ENCODE measurements around the gene MSANTD2.

Gene MSANTD2

DNA sequence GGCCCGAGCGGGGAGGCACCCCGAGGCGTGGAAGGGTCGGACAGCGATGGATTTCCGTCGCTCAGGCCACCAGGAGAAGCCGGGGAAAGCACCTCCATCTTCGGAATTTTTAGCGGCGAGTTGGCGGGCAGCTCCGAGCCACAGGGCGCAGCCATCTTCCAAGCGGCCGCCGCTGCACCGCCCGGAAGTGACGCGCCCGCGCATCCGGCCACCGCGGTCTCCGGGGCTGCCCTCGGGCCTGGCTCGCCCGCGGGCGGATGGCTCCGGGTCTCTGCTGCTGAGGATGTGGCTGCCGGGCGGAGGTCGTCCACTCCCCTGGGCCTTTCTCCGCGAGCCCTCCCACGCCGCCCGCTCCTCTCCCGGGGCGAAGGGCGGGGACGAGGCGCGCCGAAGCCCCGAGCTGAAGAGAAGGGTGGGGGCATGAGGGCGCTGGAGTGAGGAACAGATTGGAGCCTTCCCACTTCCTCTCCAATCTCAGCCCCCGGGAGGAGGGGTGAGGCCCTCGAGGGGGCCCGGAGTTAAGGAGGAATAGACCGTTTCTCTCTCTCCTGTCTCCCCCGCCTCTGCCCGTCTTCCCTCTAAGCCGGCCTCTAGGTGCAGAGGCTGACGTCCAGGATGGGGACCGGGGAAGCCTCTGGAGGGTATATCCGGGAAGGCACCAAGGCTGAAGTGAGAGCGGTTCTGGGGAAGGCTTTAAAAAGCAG, at the start of gene MSANTD2:
MSANTD2 (minus strand) TSS at position 181 of the 704 bp plus-strand sequence; CDS start at position 155, 26 bp downstream.
- Histone ChIP-seq H3K9me3 (ENCODE audit: severe bottlenecking) (no peaks in the 10 kb centered on the region), H3K27me3 (ENCODE audit: insufficient read depth, low read depth, severe bottlenecking) (no peaks in the 10 kb centered on the region), H3K36me3 (peaks cover 3% of the 10 kb centered on the region), H3K4me3 (ENCODE audit: low read depth, low read length) (peak within 1 kb of the TSS; percentile 91), H3K27ac (peak within 1 kb of the TSS; percentile 99)
- TF ChIP-seq, protein P1, sequence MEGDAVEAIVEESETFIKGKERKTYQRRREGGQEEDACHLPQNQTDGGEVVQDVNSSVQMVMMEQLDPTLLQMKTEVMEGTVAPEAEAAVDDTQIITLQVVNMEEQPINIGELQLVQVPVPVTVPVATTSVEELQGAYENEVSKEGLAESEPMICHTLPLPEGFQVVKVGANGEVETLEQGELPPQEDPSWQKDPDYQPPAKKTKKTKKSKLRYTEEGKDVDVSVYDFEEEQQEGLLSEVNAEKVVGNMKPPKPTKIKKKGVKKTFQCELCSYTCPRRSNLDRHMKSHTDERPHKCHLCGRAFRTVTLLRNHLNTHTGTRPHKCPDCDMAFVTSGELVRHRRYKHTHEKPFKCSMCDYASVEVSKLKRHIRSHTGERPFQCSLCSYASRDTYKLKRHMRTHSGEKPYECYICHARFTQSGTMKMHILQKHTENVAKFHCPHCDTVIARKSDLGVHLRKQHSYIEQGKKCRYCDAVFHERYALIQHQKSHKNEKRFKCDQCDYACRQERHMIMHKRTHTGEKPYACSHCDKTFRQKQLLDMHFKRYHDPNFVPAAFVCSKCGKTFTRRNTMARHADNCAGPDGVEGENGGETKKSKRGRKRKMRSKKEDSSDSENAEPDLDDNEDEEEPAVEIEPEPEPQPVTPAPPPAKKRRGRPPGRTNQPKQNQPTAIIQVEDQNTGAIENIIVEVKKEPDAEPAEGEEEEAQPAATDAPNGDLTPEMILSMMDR (IDR thresholded peaks at IDR 0.05; ENCODE audit: low read depth, low read length): 0 out of 2 replicates have a peak, but pooled peaks have one; percentile 6
- peak; percentile 90 for DNase-seq

DNA sequence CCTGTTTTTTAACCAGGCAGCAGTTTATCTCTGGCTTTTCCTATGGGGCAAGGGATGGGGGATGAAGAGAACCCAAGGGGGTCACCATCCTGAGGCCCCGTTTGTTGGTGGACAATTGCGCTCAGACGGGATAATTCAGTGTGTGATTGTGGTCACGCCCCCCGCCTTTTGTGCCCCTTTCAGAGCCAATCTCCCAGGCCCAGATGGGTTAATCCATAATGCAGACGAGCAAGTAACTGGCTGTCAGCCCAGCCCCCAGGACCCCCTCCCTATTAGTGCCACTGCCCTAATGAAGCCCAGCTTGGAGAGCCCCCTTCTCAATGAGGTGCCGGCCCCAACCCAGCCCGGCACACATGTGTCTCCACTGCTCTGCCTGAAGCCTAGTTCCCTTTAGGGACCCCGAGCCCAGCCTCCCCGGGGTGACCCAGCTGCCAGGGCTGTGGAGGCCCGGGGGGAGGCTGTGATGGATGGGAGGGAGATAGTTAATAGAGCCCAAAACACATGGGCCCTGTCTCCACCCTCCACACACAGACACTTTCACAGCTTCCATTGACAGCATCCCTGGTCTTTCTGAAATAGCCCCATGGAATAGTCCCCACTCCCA, 46.0 kb upstream of the MSANTD2 start:
- no peak for DNase-seq
- Histone ChIP-seq H3K9me3 (ENCODE audit: severe bottlenecking) (no peaks in the 10 kb centered on the region), H3K27me3 (ENCODE audit: insufficient read depth, low read depth, severe bottlenecking) (peaks cover 2% of the 10 kb centered on the region), H3K27ac (no peak overlapping the region), H3K4me3 (ENCODE audit: low read depth, low read length) (no peak overlapping the region), H3K36me3 (no peaks in the 10 kb centered on the region)
- TF ChIP-seq, protein P1 (IDR thresholded peaks at IDR 0.05; ENCODE audit: low read depth, low read length): no peak

- DNase-seq: no peak
- Histone ChIP-seq H3K9me3 (ENCODE audit: severe bottlenecking) (no peaks in the 10 kb centered on the region), H3K27me3 (ENCODE audit: insufficient read depth, low read depth, severe bottlenecking) (peaks cover 2% of the 10 kb centered on the region), H3K36me3 (no peaks in the 10 kb centered on the region), H3K4me3 (ENCODE audit: low read depth, low read length) (no peak overlapping the region), H3K27ac (no peak overlapping the region)
- TF ChIP-seq, protein P1 (IDR thresholded peaks at IDR 0.05; ENCODE audit: low read depth, low read length): no peak
Measured at GRCh38 chr11:124844664-124845079, 44.5 kb upstream of the MSANTD2 start.

GRCh38 chr11:124843616-124843910, 43.4 kb upstream of the MSANTD2 start:
- TF ChIP-seq, protein P1 (IDR thresholded peaks at IDR 0.05; ENCODE audit: low read depth, low read length): no peak
- Histone ChIP-seq H3K4me3 (ENCODE audit: low read depth, low read length) (no peak overlapping the region; the same call in 1 of the 2 replicates), H3K9me3 (ENCODE audit: severe bottlenecking) (no peaks in the 10 kb centered on the region), H3K27me3 (ENCODE audit: insufficient read depth, low read depth, severe bottlenecking) (peaks cover 2% of the 10 kb centered on the region), H3K27ac (no peak overlapping the region), H3K36me3 (no peaks in the 10 kb centered on the region)
- DNase-seq: no peak

DNA sequence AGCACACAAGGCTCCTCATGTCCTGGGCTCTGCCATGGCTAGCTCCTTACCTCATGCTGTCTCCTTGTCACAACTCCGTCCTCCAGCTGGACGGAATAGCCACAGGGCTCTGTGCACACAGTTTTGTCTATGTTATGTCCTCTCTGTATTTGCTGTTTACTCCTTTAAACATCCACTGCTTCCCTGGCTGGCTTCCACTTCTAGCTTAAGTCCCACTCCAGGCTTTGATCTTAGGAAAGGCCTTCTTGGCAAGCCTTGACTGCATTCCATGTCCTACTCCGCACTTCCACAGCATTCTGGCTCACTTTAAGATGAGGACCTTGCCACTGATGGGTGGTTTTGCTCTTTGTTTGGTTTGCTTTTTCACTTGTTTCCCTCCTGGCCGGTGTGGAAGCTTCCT, 42.1 kb upstream of the MSANTD2 start:
- Histone ChIP-seq H3K9me3 (ENCODE audit: severe bottlenecking) (no peaks in the 10 kb centered on the region), H3K4me3 (ENCODE audit: low read depth, low read length) (no peak overlapping the region), H3K27me3 (ENCODE audit: insufficient read depth, low read depth, severe bottlenecking) (peaks cover 1% of the 10 kb centered on the region), H3K27ac (no peak overlapping the region), H3K36me3 (no peaks in the 10 kb centered on the region)
- no peak for DNase-seq
- TF ChIP-seq, protein P1 (IDR thresholded peaks at IDR 0.05; ENCODE audit: low read depth, low read length): no peak

All from WERI-Rb-1 (cell line).